ENCODE measurements around the gene EEPD1. TPM values are rescaled to one million over a fixed set of nuclear protein-coding genes. Genes with fewer than 3 reads are reported as not detected.

EEPD1 gene
- total RNA-seq, 1 donor from 2014 or later: 7.1 TPM

- Histone ChIP-seq H3K27ac (replicated peaks) (peak overlapping the region; percentile 86), H3K36me3 (no peaks in the 10 kb centered on the region), H3K27me3 (ENCODE audit: low read depth) (no peaks in the 10 kb centered on the region), H3K4me3 (no peak overlapping the region), H3K4me1 (peaks cover 50% of the 10 kb centered on the region), H3K9me3 (replicated peaks) (no peaks in the 10 kb centered on the region)
- no peak for DNase-seq
- intact Hi-C loops (cut with micrococcal nuclease): no loop called here
- peak; percentile 11 for TF ChIP-seq CTCF (IDR thresholded peaks at IDR 0.05; ENCODE audit: borderline replicate concordance)
These were observed 21.0 kb upstream of the EEPD1 start for GRCh38 chr7:36132012-36132411.

- no peak for TF ChIP-seq CTCF (IDR thresholded peaks at IDR 0.05; ENCODE audit: borderline replicate concordance)
- no peak for DNase-seq
These were observed 17.4 kb upstream of the EEPD1 start for GRCh38 chr7:36135700-36136099.

GRCh38 chr7:36137258-36137657 lies 15.8 kb upstream of the EEPD1 start:
- DNase-seq: no peak
- TF ChIP-seq CTCF (IDR thresholded peaks at IDR 0.05; ENCODE audit: borderline replicate concordance): no peak
- Histone ChIP-seq H3K27me3 (ENCODE audit: low read depth) (no peaks in the 10 kb centered on the region), H3K9me3 (replicated peaks) (peaks cover 12% of the 10 kb centered on the region), H3K4me1 (peaks cover 12% of the 10 kb centered on the region), H3K27ac (replicated peaks) (no peak overlapping the region), H3K4me3 (no peak overlapping the region), H3K36me3 (no peaks in the 10 kb centered on the region)
- intact Hi-C loops (cut with micrococcal nuclease): no loop called here

More at GRCh38 chr7:36135700-36136099, 17.4 kb upstream of the EEPD1 start:
- H3K4me3 ChIP-seq: no peak overlapping the region
- no peaks in the 10 kb centered on the region for H3K27me3 ChIP-seq (ENCODE audit: low read depth)
- no peak overlapping the region for H3K27ac ChIP-seq (replicated peaks)
- H3K4me1 ChIP-seq: peaks cover 21% of the 10 kb centered on the region
- intact Hi-C loops (cut with micrococcal nuclease): no loop called here
- no peaks in the 10 kb centered on the region for H3K36me3 ChIP-seq
- peaks cover 4% of the 10 kb centered on the region for H3K9me3 ChIP-seq (replicated peaks)

- no peak overlapping the region for H3K27ac ChIP-seq (replicated peaks)
- intact Hi-C loops (cut with micrococcal nuclease): no loop called here
- no peak for DNase-seq
These were observed 15.3 kb upstream of the EEPD1 start for GRCh38 chr7:36137754-36138153.

GRCh38 chr7:36138209-36138608 lies 14.8 kb upstream of the EEPD1 start:
- TF ChIP-seq CTCF (IDR thresholded peaks at IDR 0.05; ENCODE audit: borderline replicate concordance): no peak
- Histone ChIP-seq H3K36me3 (no peaks in the 10 kb centered on the region), H3K27me3 (ENCODE audit: low read depth) (no peaks in the 10 kb centered on the region), H3K9me3 (replicated peaks) (peaks cover 12% of the 10 kb centered on the region), H3K4me3 (no peak overlapping the region), H3K4me1 (peaks cover 12% of the 10 kb centered on the region), H3K27ac (replicated peaks) (no peak overlapping the region)
- intact Hi-C loops (cut with micrococcal nuclease): no loop called here
- no peak for DNase-seq

More at GRCh38 chr7:36137754-36138153, 15.3 kb upstream of the EEPD1 start:
- Histone ChIP-seq H3K36me3 (no peaks in the 10 kb centered on the region), H3K27me3 (ENCODE audit: low read depth) (no peaks in the 10 kb centered on the region), H3K9me3 (replicated peaks) (peaks cover 12% of the 10 kb centered on the region), H3K4me1 (peaks cover 12% of the 10 kb centered on the region), H3K4me3 (no peak overlapping the region)
- TF ChIP-seq CTCF (IDR thresholded peaks at IDR 0.05; ENCODE audit: borderline replicate concordance): no peak
